Measurements from ENCODE around the gene GBX1.

The GBX1 gene

GRCh38 chr7:151125470-151125845 lies 42.0 kb downstream of the GBX1 start:
- no peak for FAIRE-seq

GRCh38 chr7:151124899-151125399 lies 42.5 kb downstream of the GBX1 start:
- FAIRE-seq, result no peak

GRCh38 chr7:151124481-151124880 lies 43.0 kb downstream of the GBX1 start:
- no peak for FAIRE-seq

GRCh38 chr7:151123822-151124464 lies 43.6 kb downstream of the GBX1 start:
- peak; percentile 92 for FAIRE-seq

GRCh38 chr7:151123158-151123821 lies 44.2 kb downstream of the GBX1 start:
- no peak for FAIRE-seq

- FAIRE-seq, result no peak
Measured at GRCh38 chr7:151122796-151123157, 44.7 kb downstream of the GBX1 start.

GRCh38 chr7:151122276-151122675 lies 45.2 kb downstream of the GBX1 start:
- no peak for FAIRE-seq

GRCh38 chr7:151121380-151122170 lies 45.9 kb downstream of the GBX1 start:
- no peak for FAIRE-seq

- no peak for FAIRE-seq
Measured at GRCh38 chr7:151120896-151121295, 46.6 kb downstream of the GBX1 start.

- FAIRE-seq, result no peak
Measured at GRCh38 chr7:151119902-151120301, 47.6 kb downstream of the GBX1 start.

- no peak for FAIRE-seq
Measured at GRCh38 chr7:151119055-151119415, 48.5 kb downstream of the GBX1 start.

GRCh38 chr7:151118108-151119054 lies 49.1 kb downstream of the GBX1 start:
- no peak for FAIRE-seq

GRCh38 chr7:151117565-151117964 lies 49.9 kb downstream of the GBX1 start:
- no peak for FAIRE-seq

- FAIRE-seq, result no peak
Measured at GRCh38 chr7:151116603-151117440, 50.7 kb downstream of the GBX1 start.

- no peak for FAIRE-seq
Measured at GRCh38 chr7:151115836-151116418, 51.6 kb downstream of the GBX1 start.

GRCh38 chr7:151115121-151115835 lies 52.2 kb downstream of the GBX1 start:
- no peak for FAIRE-seq

- no peak for FAIRE-seq
Measured at GRCh38 chr7:151114151-151115090, 53.1 kb downstream of the GBX1 start.

- FAIRE-seq, result no peak
Measured at GRCh38 chr7:151113344-151114150, 53.9 kb downstream of the GBX1 start.
